WTC11 (cell line): ENCODE data around the gene ZBTB20. TPM values are rescaled to one million over a fixed set of nuclear protein-coding genes. Genes with fewer than 3 reads are reported as not detected.

Source experiments
- ATAC-seq: fragments of 200-7000 bp; cut with Tn5 transposase; 2 replicates; pipeline ENCODE4 v1.10.0; 2021; ENCODE audit warnings: mild to moderate bottlenecking, moderate library complexity
- CTCF ChIA-PET: fragments of 300-600 bp; sonication (Branson Sonifier 250); formaldehyde crosslinking; loops from one replicate; lab custom pipeline; 2021; ENCODE audit warnings: antibody characterized with exemption; lab: Charles Lee
- POLR2A ChIA-PET: fragments of 350-600 bp; sonication (Branson Sonifier 250); formaldehyde crosslinking; loops from one replicate; lab custom pipeline; 2021; ENCODE audit warnings: antibody characterized with exemption; lab: Charles Lee
- DNase-seq: peaks from one replicate; pipeline ENCODE4 v3.0.0; 2021; ENCODE audit warnings: low spot score
- H3K27ac Mint-ChIP-seq: 2 replicates; pipeline ENCODE4 v1.8.0; 2021; ENCODE audit warnings: mixed read lengths
- H3K27me3 Mint-ChIP-seq: 2 replicates; pipeline ENCODE4 v1.8.0; 2021; ENCODE audit warnings: low read depth, mild to moderate bottlenecking, moderate library complexity, mixed read lengths
- H3K36me3 Mint-ChIP-seq: 2 replicates; pipeline ENCODE4 v1.8.0; 2021; ENCODE audit warnings: mixed read lengths
- H3K4me1 Mint-ChIP-seq: 2 replicates; pipeline ENCODE4 v1.8.0; 2022; ENCODE audit warnings: mixed read lengths
- H3K4me3 Mint-ChIP-seq: 2 replicates; pipeline ENCODE4 v1.8.0; 2021; ENCODE audit warnings: mild to moderate bottlenecking, moderate library complexity, mixed read lengths
- H3K9me3 Mint-ChIP-seq: 2 replicates; pipeline ENCODE4 v1.8.0; 2021; ENCODE audit warnings: mixed read lengths
- AR ChIP-seq: fragments of 250-450 bp; sonication (Bioruptor Pico); IDR thresholded peaks from 2 replicates; pipeline ENCODE4 v1.9.0; 2021; ENCODE audit warnings: mild to moderate bottlenecking
- ARID4B ChIP-seq: sonication (generic); formaldehyde crosslinking; IDR thresholded peaks from 2 replicates; pipeline ENCODE4 v1.8.0; 2023; ENCODE audit warnings: missing genetic modification reagents, mild to moderate bottlenecking, borderline replicate concordance
- CBFB ChIP-seq: sonication (generic); formaldehyde crosslinking; IDR thresholded peaks from 2 replicates; pipeline ENCODE4 v1.8.1; 2022; ENCODE audit warnings: mild to moderate bottlenecking, low read depth, missing genetic modification reagents
- CTCF ChIP-seq: fragments of 200-600 bp; IDR thresholded peaks from 2 replicates; pipeline ENCODE4 v1.8.0; 2022; ENCODE audit warnings: antibody characterized with exemption
- ESRRA ChIP-seq: sonication (generic); formaldehyde crosslinking; IDR thresholded peaks from 2 replicates; pipeline ENCODE4 v1.8.1; 2022; ENCODE audit warnings: mild to moderate bottlenecking, missing genetic modification reagents, borderline replicate concordance
- HMGXB4 ChIP-seq: sonication (generic); formaldehyde crosslinking; IDR thresholded peaks from 2 replicates; pipeline ENCODE4 v1.8.1; 2023; ENCODE audit warnings: mild to moderate bottlenecking, moderate library complexity, missing genetic modification reagents
- IRF1 ChIP-seq: sonication (generic); formaldehyde crosslinking; IDR thresholded peaks from 2 replicates; pipeline ENCODE4 v1.8.0; 2023; ENCODE audit warnings: missing genetic modification reagents
- NFYB ChIP-seq: sonication (generic); formaldehyde crosslinking; conservative IDR thresholded peaks from 2 replicates; pipeline ENCODE4 v1.8.0; 2022; ENCODE audit warnings: low read depth, missing genetic modification reagents
- NR1H2 ChIP-seq: sonication (generic); formaldehyde crosslinking; IDR thresholded peaks from 2 replicates; pipeline ENCODE4 v1.9.0; 2021; ENCODE audit warnings: mild to moderate bottlenecking, moderate library complexity, missing genetic modification reagents
- NR2C2 ChIP-seq: sonication (generic); formaldehyde crosslinking; IDR thresholded peaks from 2 replicates; pipeline ENCODE4 v1.8.0; 2022; ENCODE audit warnings: mild to moderate bottlenecking, missing genetic modification reagents
- OVOL2 ChIP-seq: fragments of 250-450 bp; sonication (Bioruptor Pico); IDR thresholded peaks from 2 replicates; pipeline ENCODE4 v1.9.0; 2021; ENCODE audit warnings: mild to moderate bottlenecking, borderline replicate concordance
- SP1 ChIP-seq: sonication (generic); formaldehyde crosslinking; conservative IDR thresholded peaks from 2 replicates; pipeline ENCODE4 v1.8.1; 2022; ENCODE audit warnings: missing genetic modification reagents
- TCF7 ChIP-seq: sonication (generic); formaldehyde crosslinking; IDR thresholded peaks from 2 replicates; pipeline ENCODE4 v1.8.0; 2022; ENCODE audit warnings: mild to moderate bottlenecking, low read depth, missing genetic modification reagents, moderate library complexity
- TEAD4 ChIP-seq: sonication (generic); formaldehyde crosslinking; IDR thresholded peaks from 2 replicates; pipeline ENCODE4 v1.8.0; 2022; ENCODE audit warnings: mild to moderate bottlenecking, missing genetic modification reagents
- ZNF121 ChIP-seq: sonication (generic); formaldehyde crosslinking; IDR thresholded peaks from 2 replicates; pipeline ENCODE4 v1.8.0; 2023; ENCODE audit warnings: missing genetic modification reagents
- ZNF317 ChIP-seq: sonication (generic); formaldehyde crosslinking; IDR thresholded peaks from 2 replicates; pipeline ENCODE4 v1.8.1; 2023; ENCODE audit warnings: low read depth, mild to moderate bottlenecking, moderate library complexity, missing genetic modification reagents, borderline replicate concordance
- total RNA-seq: library from RNA; stranded (reverse); gene quantifications from 3 replicates; pipeline ENCODE4 v1.2.3, GENCODE V29; 2021

The ZBTB20 gene
- total RNA-seq, 1 experiment from 2014 or later = 1.5 TPM

- TF ChIP-seq ARID4B (no peak), NR2C2 (CRISPR knock-in tag) (no peak), TEAD4 (CRISPR knock-in tag) (no peak), CTCF (no peak), IRF1 (no peak), SP1 (CRISPR knock-in tag) (no peak)
Measured at GRCh38 chr3:114452256-114452655, 694.8 kb downstream of the ZBTB20 start (continued).

GRCh38 chr3:114451561-114452018 is 695.5 kb downstream of the ZBTB20 start:
- Mint-ChIP-seq H3K27ac (no peak overlapping the region), H3K4me1 (peaks cover 28% of the 10 kb centered on the region), H3K36me3 (no peaks in the 10 kb centered on the region), H3K9me3 (no peaks in the 10 kb centered on the region), H3K27me3 (no peaks in the 10 kb centered on the region), H3K4me3 (no peak overlapping the region)
- ChIA-PET POLR2A (interaction anchor here (1.2 kb wide), 1 partner anchor 9 kb away, joined by 4 read pairs; no protein-coding TSS in a partner anchor), CTCF (no interaction called here)
- DNase-seq (no peak), ATAC-seq (no peak)
- TF ChIP-seq NFYB (no peak), AR (no peak), ZNF317 (CRISPR knock-in tag) (no peak), NR1H2 (no peak), HMGXB4 (CRISPR knock-in tag) (no peak), CTCF (no peak), CBFB (CRISPR knock-in tag) (no peak), ESRRA (no peak), OVOL2 (CRISPR knock-in tag) (no peak), TCF7 (CRISPR knock-in tag) (no peak), ZNF121 (CRISPR knock-in tag) (no peak)
